ENCODE results near the gene MAP2K1. TPM values are rescaled to one million over a fixed set of nuclear protein-coding genes. Genes with fewer than 3 reads are reported as not detected.
"Not testable (repeated sequence)": the region's sequence is repeated elsewhere in the genome, so short reads cannot be mapped to it uniquely, and the experiment has no call there.

MAP2K1 gene
- total and polyA plus RNA-seq, 2 of the 4 experiments (the other 2 are of a cell fraction) = 34.7 to 37.8 TPM

- intact Hi-C loops (cut with micrococcal nuclease) = no loop called here
- no peaks in the 10 kb centered on the region for H3K9me1 ChIP-seq (ENCODE audit: insufficient read depth, low read length)
- no peak overlapping the region for H4K91ac ChIP-seq (ENCODE audit: insufficient read depth, low read depth, low read length)
- no peak overlapping the region for H3K56ac ChIP-seq (ENCODE audit: extremely low read depth, insufficient read depth, low read length)
- H4K5ac ChIP-seq (ENCODE audit: low read depth, low read length) = no peak overlapping the region
- CTCF ChIA-PET = no interaction called here
- H3K4me1 ChIP-seq (ENCODE audit: control insufficient read depth, insufficient read depth, low read length) = 0 out of 2 replicates have a peak, but pooled peaks cover 1% of the 10 kb centered on the region
- peaks cover 5 to 18% of the 10 kb centered on the region in 2 experiments for H3K79me1 ChIP-seq (ENCODE audit: low read depth in 1 of 2, low read length in 2 of 2)
- H3K14ac ChIP-seq (replicated peaks; ENCODE audit: low read depth, low read length) = no peak overlapping the region
- no peak overlapping the region for H4K8ac ChIP-seq (ENCODE audit: low read depth in 2 of 2, low read length in 2 of 2)
- no peak overlapping the region for H2BK20ac ChIP-seq (ENCODE audit: low read depth, low read length)
- no peak overlapping the region for H3K27ac ChIP-seq (ENCODE audit: insufficient read depth, low read length)
- H2AK5ac ChIP-seq (ENCODE audit: low read depth, low read length) = no peak overlapping the region
- H3K4ac ChIP-seq (ENCODE audit: low read depth, low read length) = no peak overlapping the region
- H2BK5ac ChIP-seq (ENCODE audit: low read depth, low read length, poor library complexity, severe bottlenecking) = no peak overlapping the region
- H3K23ac ChIP-seq (ENCODE audit: low read depth, low read length) = no peak overlapping the region
- no peak overlapping the region for H2AK9ac ChIP-seq (replicated peaks; ENCODE audit: low read depth, low read length, poor library complexity)
- H2AFZ ChIP-seq (replicated peaks; ENCODE audit: low read length, poor library complexity) = no peak overlapping the region
- TF ChIP-seq FOS (IDR thresholded peaks at IDR 0.05; ENCODE audit: low read depth, low read length) = no peak
- TF ChIP-seq CTCF (conservative IDR thresholded peaks at IDR 0.05; ENCODE audit: low read depth, low read length) = no peak
- no peak for TF ChIP-seq NFE2L2 (IDR thresholded peaks at IDR 0.05; ENCODE audit: low read depth, low read length)
- no peak for TF ChIP-seq SMC3 (IDR thresholded peaks at IDR 0.05; ENCODE audit: low read depth, low read length)
- no peak for TF ChIP-seq CEBPB (IDR thresholded peaks at IDR 0.05; ENCODE audit: low read depth, low read length)
- ATAC-seq (ENCODE audit: low read depth) (no peak), DNase-seq (no peak)
- in situ Hi-C loops (cut with MboI; ENCODE audit: low sequenced_read_pairs) = loop anchor here (25.0 kb wide), 1 partner anchor 503 kb away; no protein-coding TSS in a partner anchor
- H3K18ac ChIP-seq (ENCODE audit: low read depth, low read length) = no peak overlapping the region
- no peak overlapping the region for H3K9ac ChIP-seq (ENCODE audit: low read depth, low read length)
- no peaks in the 10 kb centered on the region for H3K9me3 ChIP-seq (ENCODE audit: control insufficient read depth, insufficient read depth, low read length)
- dilution Hi-C loops (cut with HindIII; ENCODE audit: low sequenced_read_pairs, unreplicated experiment) = no loop called here
- H2BK120ac ChIP-seq (ENCODE audit: low read depth, low read length) = no peak overlapping the region
- WGBS, 2 experiments (ENCODE audit: extremely low coverage in 2 of 2, insufficient read length in 1 of 2) = no CpG with 5 or more reads among the region's 7 CpGs
- POLR2A ChIA-PET (ENCODE audit: unreplicated experiment) = no interaction called here
- no peak overlapping the region for H3K4me3 ChIP-seq (ENCODE audit: insufficient read depth, low read depth, low read length)
- H3K36me3 ChIP-seq (ENCODE audit: control insufficient read depth, insufficient read depth, low read length) = no peaks in the 10 kb centered on the region
- no peaks in the 10 kb centered on the region for H3K27me3 ChIP-seq (ENCODE audit: control insufficient read depth, insufficient read depth, low read length)
- no peaks in the 10 kb centered on the region for H4K20me1 ChIP-seq (ENCODE audit: insufficient read depth, low read length)
- H3K4me2 ChIP-seq (ENCODE audit: low read depth, low read length) = no peak overlapping the region
- H2BK15ac ChIP-seq (ENCODE audit: low read depth, low read length) = no peak overlapping the region
- no TSS peak for BruUV-seq (replicated peaks)
Observed at GRCh38 chr15:66359740-66360139, 27.0 kb upstream of the MAP2K1 start.

- H2BK15ac ChIP-seq (ENCODE audit: low read depth, low read length); H4K20me1 ChIP-seq (ENCODE audit: insufficient read depth, low read length); H2BK120ac ChIP-seq (ENCODE audit: low read depth, low read length); H4K8ac ChIP-seq (ENCODE audit: low read depth in 2 of 2, low read length in 2 of 2); H4K5ac ChIP-seq (ENCODE audit: low read depth, low read length); H2BK5ac ChIP-seq (ENCODE audit: low read depth, low read length, poor library complexity, severe bottlenecking); H3K27me3 ChIP-seq (ENCODE audit: control insufficient read depth, insufficient read depth, low read length); H3K9me3 ChIP-seq (ENCODE audit: control insufficient read depth, insufficient read depth, low read length); H2AFZ ChIP-seq (replicated peaks; ENCODE audit: low read length, poor library complexity); H3K4me2 ChIP-seq (ENCODE audit: low read depth, low read length); BruUV-seq (replicated peaks); H3K23ac ChIP-seq (ENCODE audit: low read depth, low read length); CTCF ChIA-PET; H3K9me1 ChIP-seq (ENCODE audit: insufficient read depth, low read length); intact Hi-C loops (cut with micrococcal nuclease); H3K14ac ChIP-seq (replicated peaks; ENCODE audit: low read depth, low read length); H2BK20ac ChIP-seq (ENCODE audit: low read depth, low read length); H3K79me1 ChIP-seq (ENCODE audit: low read depth in 1 of 2, low read length in 2 of 2); H3K9ac ChIP-seq (ENCODE audit: low read depth, low read length); H3K56ac ChIP-seq (ENCODE audit: extremely low read depth, insufficient read depth, low read length); H2AK5ac ChIP-seq (ENCODE audit: low read depth, low read length); H4K91ac ChIP-seq (ENCODE audit: insufficient read depth, low read depth, low read length); H3K36me3 ChIP-seq (ENCODE audit: control insufficient read depth, insufficient read depth, low read length); ATAC-seq (ENCODE audit: low read depth); H3K4ac ChIP-seq (ENCODE audit: low read depth, low read length); H3K27ac ChIP-seq (ENCODE audit: insufficient read depth, low read length); H3K4me1 ChIP-seq (ENCODE audit: control insufficient read depth, insufficient read depth, low read length); DNase-seq; H3K18ac ChIP-seq (ENCODE audit: low read depth, low read length); H2AK9ac ChIP-seq (replicated peaks; ENCODE audit: low read depth, low read length, poor library complexity); H3K4me3 ChIP-seq (ENCODE audit: insufficient read depth, low read depth, low read length); POLR2A ChIA-PET (ENCODE audit: unreplicated experiment); dilution Hi-C loops (cut with HindIII; ENCODE audit: low sequenced_read_pairs, unreplicated experiment): not testable (repeated sequence)
- in situ Hi-C loops (cut with MboI; ENCODE audit: low sequenced_read_pairs) = loop anchor here (25.0 kb wide), 1 partner anchor 500 kb away; no protein-coding TSS in a partner anchor
- 93% methylated on average over 2 of the region's 15 CpGs; no CpG with 5 or more reads in 1 of the 2 experiments for WGBS, 2 experiments (ENCODE audit: extremely low coverage in 2 of 2, insufficient read length in 1 of 2)
Observed at GRCh38 chr15:66361745-66362460, 24.8 kb upstream of the MAP2K1 start.

Measured in IMR-90 (cell line).